ENCODE data around the gene ABCA3.

DNA sequence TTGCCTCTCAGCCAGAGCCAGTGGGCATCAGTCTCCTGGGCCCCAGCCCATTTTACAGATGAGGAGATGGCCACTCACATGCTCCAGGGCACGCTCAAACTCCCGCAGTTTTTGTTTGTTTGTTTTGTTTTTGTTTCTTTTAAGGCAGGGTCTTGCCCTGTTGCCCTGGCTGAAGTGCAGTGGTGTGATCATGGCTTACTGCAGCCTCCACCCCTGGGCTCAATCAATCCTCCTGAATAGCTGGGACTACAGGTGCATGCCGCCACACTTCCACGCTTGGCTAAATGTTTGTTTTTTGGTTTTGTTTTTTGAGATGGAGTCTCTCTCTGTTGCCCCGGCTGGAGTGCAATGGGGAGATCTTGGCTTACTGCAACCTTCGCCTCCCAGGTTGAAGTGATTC lies 113.6 kb downstream of the ABCA3 start:
- TF ChIP-seq POLR2AphosphoS5 (IDR thresholded peaks at IDR 0.05) (no peak), CTCF (IDR thresholded peaks at IDR 0.05) (no peak)

Data from gastroesophageal sphincter (tissue), 3 donors.